Eye (tissue), 1 donor: ENCODE results near the gene CCL27.

ENCODE experiments used
- DNase-seq: peaks from one replicate; pipeline ENCODE4 v3.0.0-alpha.2; 2015

Gene CCL27

DNA sequence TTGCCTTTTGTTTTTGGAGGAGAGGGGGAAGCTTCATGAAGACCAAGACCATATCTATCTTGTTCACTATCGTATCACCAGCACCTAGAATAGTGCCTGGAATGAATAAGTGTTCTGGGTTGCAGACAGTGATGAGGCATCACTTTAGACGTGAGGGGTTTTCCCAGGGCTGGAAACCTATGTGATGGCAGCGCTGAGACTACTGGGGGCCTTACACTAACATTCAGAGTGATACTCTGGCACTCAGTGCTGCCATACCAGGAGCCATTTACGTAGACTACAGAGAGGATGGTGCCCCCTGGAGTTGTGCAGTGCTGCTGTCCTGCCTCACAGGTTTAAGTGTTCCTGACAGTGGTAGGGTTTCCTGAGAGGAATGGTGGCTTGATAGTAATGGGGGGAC is 21.7 kb upstream of the CCL27 start:
- no peak for DNase-seq

- DNase-seq = no peak
These were observed 13.4 kb upstream of the CCL27 start for GRCh38 chr9:34675869-34676268.

- DNase-seq = peak; percentile 72
These were observed 12.7 kb upstream of the CCL27 start for GRCh38 chr9:34675048-34675714.

DNA sequence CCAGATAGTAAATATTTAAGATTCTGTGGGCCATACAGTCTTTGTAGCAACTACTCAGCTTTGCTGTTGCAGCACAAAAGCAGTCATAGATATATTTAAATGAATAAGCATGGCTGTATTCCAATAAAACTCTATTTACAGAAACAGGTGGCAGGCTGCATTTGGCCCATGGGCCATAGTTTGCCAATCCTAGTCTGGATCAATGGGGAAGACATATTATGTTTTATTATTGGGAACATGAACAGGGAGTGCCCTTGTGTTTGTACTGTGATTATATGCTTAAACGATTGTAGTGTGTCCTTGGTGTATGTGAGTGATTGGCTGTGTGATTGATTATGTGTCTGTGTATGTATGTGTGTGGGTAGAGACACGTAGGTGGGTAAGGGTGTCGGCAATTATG is 12.0 kb upstream of the CCL27 start:
- DNase-seq = no peak

DNA sequence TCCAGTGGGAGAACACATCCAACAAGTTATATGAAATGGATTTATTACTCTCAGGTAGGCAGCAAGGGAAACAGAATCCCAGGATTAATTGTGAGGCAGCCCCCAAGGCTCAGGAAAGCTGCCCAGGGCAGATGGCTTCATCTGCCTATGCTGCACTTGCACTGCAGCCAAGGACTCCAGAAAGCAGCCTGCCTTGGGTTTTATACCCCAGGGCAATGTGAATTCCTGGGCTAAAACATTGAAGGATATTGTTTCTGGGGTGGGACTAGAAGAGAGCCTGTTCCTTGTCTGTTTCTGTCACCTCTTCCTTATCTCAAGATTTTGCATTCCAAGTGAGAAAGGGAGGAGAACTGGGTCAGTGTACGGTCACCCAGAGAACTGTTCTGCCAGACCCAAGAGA is 8.8 kb upstream of the CCL27 start:
- no peak for DNase-seq

DNA sequence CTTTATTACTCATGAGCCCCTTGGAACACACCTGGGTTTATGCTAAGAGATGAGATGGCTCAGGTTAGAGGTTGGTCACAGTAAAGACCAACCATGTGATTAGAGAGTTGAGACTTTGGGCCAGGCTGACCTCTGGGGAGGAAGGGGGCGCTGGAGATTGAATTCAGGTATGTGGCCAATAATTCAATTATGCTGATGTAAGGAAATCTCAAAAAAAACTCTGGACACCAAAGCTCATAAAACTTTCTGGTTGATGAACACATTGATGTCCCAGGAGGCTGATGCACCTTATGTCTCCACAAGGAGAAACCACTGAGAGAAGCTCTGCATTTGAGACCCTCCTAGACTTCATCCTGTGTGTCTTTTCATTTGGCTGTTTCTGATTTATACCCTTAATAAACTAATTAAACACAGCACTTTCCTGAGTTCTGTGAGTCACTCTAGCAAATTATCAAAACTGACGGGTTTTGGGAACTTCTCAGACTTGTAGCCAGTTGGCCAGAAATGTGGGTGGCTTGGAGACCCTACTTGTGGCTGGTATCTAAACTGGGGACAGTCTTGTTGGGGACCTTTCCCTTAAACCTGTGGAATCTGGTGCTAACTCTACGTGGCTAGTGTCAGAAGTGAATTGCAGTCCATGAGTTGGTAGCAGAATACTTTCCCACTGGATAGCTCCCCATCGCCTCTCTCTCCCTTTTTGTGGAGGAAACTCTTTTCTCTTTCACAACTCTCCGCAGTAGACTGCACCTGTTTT is 7.5 kb upstream of the CCL27 start:
- DNase-seq = no peak

- DNase-seq = peak; percentile 98
These were observed 3.2 kb upstream of the CCL27 start for GRCh38 chr9:34665381-34666250.

DNA sequence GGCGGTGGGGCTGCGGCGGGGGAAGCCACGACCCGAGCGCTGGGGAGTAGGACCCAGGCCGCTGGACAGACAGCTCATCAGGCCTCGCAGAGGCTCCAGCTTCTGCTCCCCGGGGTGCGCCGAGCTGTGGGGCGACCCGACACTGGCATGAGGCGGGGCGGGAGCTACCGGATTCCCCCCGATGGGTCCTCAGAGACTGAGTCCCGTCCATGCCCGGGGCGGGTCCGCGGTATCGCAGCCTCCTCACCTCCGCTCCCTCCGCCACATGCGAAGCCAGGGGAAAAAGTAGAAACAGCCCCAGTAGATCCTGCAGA is 2.6 kb upstream of the CCL27 start:
- DNase-seq = no peak

DNA sequence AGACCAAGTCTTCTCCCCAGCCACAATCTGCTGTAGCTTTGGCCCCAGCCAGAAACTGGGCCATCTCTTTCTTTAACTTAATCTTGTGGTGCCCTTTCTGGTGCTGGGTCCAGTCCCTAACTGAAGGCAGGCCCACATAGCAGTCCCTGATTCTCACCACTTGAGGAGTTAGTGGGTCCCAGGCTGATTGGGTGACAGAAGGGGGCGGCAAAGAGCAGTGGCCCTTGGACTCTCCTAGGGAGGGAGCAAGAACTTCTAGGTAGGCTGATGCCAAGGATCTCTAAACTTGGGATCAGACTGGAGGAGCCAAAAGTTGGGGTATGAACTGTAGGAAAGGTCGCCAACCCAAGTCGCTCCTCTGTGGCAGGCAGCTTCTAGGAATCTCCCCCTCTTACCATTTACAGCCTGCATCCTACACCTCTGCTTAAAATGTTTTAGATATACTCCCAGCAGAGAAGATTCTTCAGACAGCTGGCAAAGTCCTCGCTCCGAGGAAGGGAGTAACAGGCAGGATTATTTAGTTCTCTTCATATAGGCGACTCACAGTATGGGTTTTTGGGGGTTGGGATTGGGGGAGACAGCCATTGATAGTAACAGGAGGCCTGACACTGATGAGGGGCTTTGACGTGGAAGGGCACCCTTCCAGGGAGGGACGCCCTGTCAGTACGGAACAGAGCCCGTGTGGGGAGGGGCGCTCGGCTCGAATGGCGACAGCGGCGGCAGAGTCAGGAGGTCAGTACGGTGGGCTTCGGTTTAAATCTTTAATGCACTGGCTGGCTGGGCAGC is 2.0 kb upstream of the CCL27 start:
- DNase-seq = peak; percentile 89

DNA sequence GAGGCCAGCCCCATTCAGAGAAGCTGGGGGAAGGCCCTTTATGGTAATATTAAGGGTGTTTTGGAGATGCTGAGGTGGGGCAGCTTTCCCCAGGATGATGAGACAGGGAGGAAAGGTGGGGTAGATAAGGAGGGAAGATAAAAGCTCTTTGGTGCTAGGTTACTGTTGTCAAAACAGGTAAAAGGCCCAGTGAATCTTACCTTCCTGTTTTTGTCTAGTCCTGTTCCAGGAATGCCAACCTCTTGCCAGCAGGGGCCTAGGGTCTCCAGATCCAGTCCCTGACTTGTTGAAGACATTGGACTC is 797 bp upstream of the CCL27 start:
- DNase-seq = no peak

DNA sequence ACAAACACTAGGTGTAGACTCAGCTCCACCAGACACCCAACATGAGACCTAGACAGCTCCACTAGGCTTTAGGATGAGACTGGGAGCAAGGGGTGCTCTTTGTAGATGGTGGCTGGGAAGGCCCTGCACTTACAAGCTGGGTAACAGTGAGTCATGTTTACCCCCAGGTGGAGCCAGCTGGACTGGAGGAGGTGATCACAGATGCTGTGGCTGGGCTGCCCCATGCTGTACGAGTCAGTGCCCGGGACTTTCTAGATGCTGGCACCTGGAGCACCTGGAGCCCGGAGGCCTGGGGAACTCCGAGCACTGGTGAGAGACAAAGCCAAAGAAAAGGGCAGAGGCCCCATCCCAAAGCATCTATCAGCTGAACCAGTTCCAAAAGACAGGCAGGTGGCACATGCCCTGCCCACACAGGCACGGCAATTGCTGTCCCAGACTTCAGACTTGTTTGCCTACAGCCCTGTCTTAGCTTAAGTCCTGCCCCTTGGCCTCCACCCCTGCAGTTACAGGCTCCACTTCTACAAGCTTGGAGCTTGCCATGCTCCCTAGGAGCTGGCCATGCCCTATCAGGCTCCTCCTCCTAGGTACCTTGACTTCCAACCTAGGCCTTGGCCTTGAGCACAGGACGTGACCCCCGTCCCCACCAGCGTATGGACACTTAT is 2.7 kb downstream of the CCL27 start:
- no peak for DNase-seq

DNA sequence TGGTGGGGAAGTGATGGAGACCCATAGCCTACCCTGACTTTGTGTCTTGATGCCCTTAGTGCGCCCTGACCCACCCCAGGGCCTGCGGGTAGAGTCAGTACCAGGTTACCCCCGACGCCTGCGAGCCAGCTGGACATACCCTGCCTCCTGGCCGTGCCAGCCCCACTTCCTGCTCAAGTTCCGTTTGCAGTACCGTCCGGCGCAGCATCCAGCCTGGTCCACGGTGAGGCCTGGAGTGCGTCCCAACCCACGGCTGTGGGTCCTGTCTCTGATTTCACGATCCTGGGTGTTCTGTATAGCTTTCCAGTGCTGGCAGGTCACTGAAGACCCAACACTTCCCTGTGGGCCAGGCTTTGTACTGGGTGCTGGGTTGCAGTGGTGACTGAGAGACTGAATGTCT is 4.0 kb downstream of the CCL27 start:
- DNase-seq = no peak

- no peak for DNase-seq
These were observed 5.5 kb downstream of the CCL27 start for GRCh38 chr9:34656992-34657391.

DNA sequence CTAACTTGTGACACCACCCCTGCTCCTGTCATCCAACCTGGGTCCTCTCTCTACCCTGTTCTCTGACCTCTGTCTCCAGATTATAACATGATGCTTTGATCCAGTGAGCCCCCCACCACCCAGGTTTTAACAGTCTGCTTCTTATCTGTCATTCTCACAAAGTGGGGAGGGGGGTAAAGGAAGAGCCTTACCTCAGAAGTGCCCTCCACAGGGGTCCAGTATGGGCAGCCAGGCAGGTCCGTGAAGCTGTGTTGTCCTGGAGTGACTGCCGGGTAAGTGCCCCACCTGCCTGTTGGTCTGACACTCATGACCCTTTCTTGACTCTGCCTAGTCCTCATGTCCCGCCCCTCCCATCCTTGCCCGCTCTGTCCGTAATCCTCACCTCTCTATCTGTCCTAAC is 7.1 kb downstream of the CCL27 start:
- DNase-seq = no peak

GRCh38 chr9:34654323-34655051 is 8.0 kb downstream of the CCL27 start:
- DNase-seq = peak; percentile 82

DNA sequence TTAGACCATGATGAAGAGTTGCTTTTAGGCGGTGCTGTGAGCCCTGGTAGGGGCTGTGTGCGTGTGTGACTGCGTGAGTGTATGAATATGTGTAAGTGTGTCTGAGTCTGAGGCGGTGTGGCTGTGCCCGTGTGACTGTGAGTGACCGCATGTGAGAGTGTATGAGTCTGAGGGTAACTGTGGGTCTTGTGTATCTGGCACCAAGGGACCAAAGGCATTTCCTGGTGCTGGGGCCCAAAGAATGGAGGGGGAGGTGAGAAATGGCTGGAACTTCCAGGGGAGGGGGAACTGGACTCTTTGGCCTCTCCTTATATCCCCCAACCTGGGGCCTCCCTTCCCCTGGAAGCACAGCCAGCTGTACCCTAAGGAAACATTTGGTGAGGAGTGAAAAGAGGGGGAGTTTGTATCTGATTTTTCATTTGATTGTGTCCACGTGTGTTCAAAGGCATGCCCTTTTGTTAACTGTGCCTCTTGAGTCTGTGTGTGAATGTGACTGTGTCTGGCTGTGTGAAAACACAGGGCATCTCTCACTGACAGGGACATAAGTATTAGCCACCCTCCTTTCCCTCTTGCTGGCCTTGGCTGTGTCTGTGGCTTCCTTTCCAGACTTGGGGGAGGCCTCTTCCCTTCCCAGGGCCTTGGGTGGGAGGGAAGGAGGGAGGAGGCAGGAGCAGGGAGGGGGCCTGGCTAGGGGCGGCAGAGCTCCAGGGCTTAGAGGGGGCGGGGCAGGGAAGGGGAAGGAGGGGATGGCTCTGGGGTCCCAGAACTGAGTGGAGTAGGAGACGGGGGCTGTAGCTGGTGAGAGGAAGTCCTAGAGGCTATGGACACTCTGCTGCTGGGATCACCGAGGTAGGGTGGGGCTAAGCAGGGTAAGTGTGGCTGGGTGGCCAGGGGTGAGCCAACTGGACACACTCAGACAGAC is 9.0 kb downstream of the CCL27 start:
- peak; percentile 83 for DNase-seq

- no peak for DNase-seq
These were observed 9.9 kb downstream of the CCL27 start for GRCh38 chr9:34652602-34653000.

GRCh38 chr9:34651876-34652601 is 10.4 kb downstream of the CCL27 start, which contains the start of gene IL11RA:
IL11RA (plus strand) TSS chr9:34652185; CDS start chr9:34655218, 3,033 bp downstream.
- DNase-seq = peak; percentile 73

GRCh38 chr9:34651321-34651720 is 11.1 kb downstream of the CCL27 start:
- DNase-seq = no peak

DNA sequence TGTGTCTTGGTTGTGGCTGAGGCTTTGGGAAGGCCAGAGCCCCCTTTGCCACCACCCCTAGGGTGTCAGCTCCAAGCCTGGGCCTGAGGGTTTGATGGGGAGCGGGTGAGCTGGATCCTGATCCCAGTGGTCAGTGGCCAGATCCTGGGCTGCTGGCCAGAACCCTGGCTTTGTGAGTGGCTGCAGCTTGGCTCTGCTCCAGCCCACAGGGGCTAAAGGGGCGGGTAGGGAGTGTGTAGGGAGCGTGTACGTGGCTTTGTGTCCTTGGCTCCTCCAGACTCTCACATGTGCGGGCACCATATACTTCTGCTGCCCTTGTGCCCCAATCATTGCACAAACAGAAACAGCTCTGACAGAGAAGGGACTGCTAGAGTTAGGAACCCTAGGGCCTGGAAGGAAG is 11.6 kb downstream of the CCL27 start:
- DNase-seq = no peak
